Stomach (tissue), 19 donors: ENCODE results near the gene FAAP20. TPM values are rescaled to one million over a fixed set of nuclear protein-coding genes. Genes with fewer than 3 reads are reported as not detected.

ENCODE experiments used
- DNase-seq, 2 donors: peaks; one replicate each; pipeline versions ENCODE4 v3.0.0 to v3.0.0-alpha.2; 2013 to 2019
- H3K27ac ChIP-seq, 5 donors: fragments of 200-600 bp in 4 of 5; sonication (generic) in 4 of 5; one replicate each; pipeline ENCODE4 v1.5.1; 2013 to 2019; ENCODE audit warnings: mild to moderate bottlenecking in 1 of 5, moderate library complexity in 1 of 5
- H3K27me3 ChIP-seq, 3 donors: fragments of 200-600 bp; sonication (generic); one replicate each; pipeline ENCODE4 v1.5.1; 2017 to 2019; ENCODE audit warnings: mixed run types in 1 of 3
- H3K36me3 ChIP-seq, 4 donors: fragments of 200-600 bp; sonication (generic); 1 replicate in 3 of 4; 2 replicates in 1 of 4; pipeline ENCODE4 v1.5.1; 2016 to 2019
- H3K4me1 ChIP-seq, 4 donors: fragments of 200-600 bp; sonication (generic); one replicate each; pipeline ENCODE4 v1.5.1; 2016 to 2019
- H3K4me3 ChIP-seq, 4 donors: fragments of 200-600 bp; sonication (generic) in 3 of 4; one replicate each; pipeline ENCODE4 v1.5.1; 2016 to 2019; ENCODE audit warnings: mild to moderate bottlenecking in 1 of 4
- H3K9me3 ChIP-seq, 4 donors: fragments of 200-600 bp; sonication (generic); one replicate each; pipeline ENCODE4 v1.5.1; 2016 to 2019
- EP300 ChIP-seq: sonication (generic); formaldehyde crosslinking; IDR thresholded peaks from one replicate; pipeline ENCODE4 v1.6.1; 2017; ENCODE audit warnings: antibody characterized with exemption
- POLR2A ChIP-seq, 4 donors: fragments of 450-650 bp; IDR thresholded peaks; one replicate each; pipeline ENCODE4 v1.6.1; 2016; ENCODE audit warnings: antibody characterized with exemption in 4 of 4, control low read depth in 2 of 4, mild to moderate bottlenecking in 1 of 4, moderate library complexity in 1 of 4
- POLR2AphosphoS5 ChIP-seq, 3 donors: sonication (generic); formaldehyde crosslinking; IDR thresholded peaks; one replicate each; pipeline ENCODE4 v1.6.1; 2016; ENCODE audit warnings: antibody characterized with exemption in 3 of 3
- WGBS, 5 donors: extraction: QIAGEN DNeasy Blood & Tissue Kit in 3 of 5; methylation state at CpG; one replicate each; pipeline versions ENCODE4 v1.1.5 to v1.1.7; 2013 to 2018; 5-methylcytosine and 5-hydroxymethylcytosine counted together
- intact Hi-C: fragments of 100-400 bp; cut with DNase I; formaldehyde crosslinking; loops from one replicate; pipeline ENCODE4 v1.15.1; 2023; ENCODE audit warnings: low total_unique reads
- long read RNA-seq, 10 donors: transcript quantifications; one replicate each; lab custom pipeline, GENCODE V29; 2026
- polyA plus RNA-seq, 3 donors: library from polyadenylated mRNA; stranded (reverse); fragments of 200-250 nt; gene quantifications; one replicate each; pipeline ENCODE4 v1.2.3, GENCODE V29; 2013
- total RNA-seq, 5 donors: library from RNA; depleted of rRNA; stranded (reverse); fragments of >200 nt; gene quantifications; one replicate each; pipeline versions ENCODE4 v1.1.0 to v1.2.3, GENCODE V29; 2014 to 2016
- TF ChIP-seq, protein P1 (sequence below), 7 experiments: fragments of 450-650 bp in 4 of 7; fragments of 200-600 bp in 3 of 7; sonication (generic) in 3 of 7; IDR thresholded peaks; one replicate each; pipeline ENCODE4 v1.5.1; 2016 to 2019; ENCODE audit warnings: antibody characterized with exemption in 7 of 7, control low read depth in 2 of 7, mild to moderate bottlenecking in 1 of 7
- donor health status: healthy with polysubstance abuse.
- donor health status: Bipolar disorder and iron deficiency.
- donor health status: healthy.

The FAAP20 gene
- total RNA-seq (100 to 1,000 TPM in 1 of 5 donors, 10 to 100 TPM in 3, 1 to 10 TPM in 1; 8.2 to 170 (median 25.8) TPM), polyA plus RNA-seq (100 to 1,000 TPM in 2 of 3 donors, 10 to 100 TPM in 1; 91.3 to 120 (median 101) TPM)
- long read RNA-seq, donor 1, full-length matches to known transcripts = 16 of 16 reads
- long read RNA-seq, donor 1, partial matches to known transcripts = 0 of 16 reads
- long read RNA-seq, donor 1, other reads (novel, unspliced or antisense) = 0 of 16 reads
- long read RNA-seq, donor 2, full-length matches to known transcripts = 23 of 55 reads
- long read RNA-seq, donor 2, partial matches to known transcripts = 32 of 55 reads
- long read RNA-seq, donor 2, other reads (novel, unspliced or antisense) = 0 of 55 reads
- long read RNA-seq, donor 3, partial matches to known transcripts = 0 of 6 reads
- long read RNA-seq, donor 3, other reads (novel, unspliced or antisense) = 0 of 6 reads
- long read RNA-seq, donor 4, partial matches to known transcripts = 0 of 3 reads
- long read RNA-seq, donor 4, other reads (novel, unspliced or antisense) = 0 of 3 reads
- long read RNA-seq, donor 5, full-length matches to known transcripts = 24 of 24 reads
- long read RNA-seq, donor 5, partial matches to known transcripts = 0 of 24 reads
- long read RNA-seq, donor 5, other reads (novel, unspliced or antisense) = 0 of 24 reads
- long read RNA-seq, donor 6 = 0 reads
- long read RNA-seq, donor 7, transcript FAAP20-202 (4 exons, 729 nt) = major isoform, 15 of 38 reads
- long read RNA-seq, donor 7, partial matches to known transcripts = 18 of 38 reads
- long read RNA-seq, donor 7, other reads (novel, unspliced or antisense) = 0 of 38 reads
- long read RNA-seq, donor 8, transcript FAAP20-202 (4 exons, 729 nt) = major isoform, 14 of 20 reads
- long read RNA-seq, donor 8, transcript FAAP20-212 (3 exons, 701 nt) = minor isoform, 5 of 20 reads
- long read RNA-seq, donor 8, partial matches to known transcripts = 0 of 20 reads
- long read RNA-seq, donor 8, other reads (novel, unspliced or antisense) = 0 of 20 reads
- long read RNA-seq, donor 9, full-length matches to known transcripts = 21 of 21 reads
- long read RNA-seq, donor 9, partial matches to known transcripts = 0 of 21 reads
- long read RNA-seq, donor 9, other reads (novel, unspliced or antisense) = 0 of 21 reads
- long read RNA-seq, donor 10, full-length matches to known transcripts = 11 of 11 reads
- long read RNA-seq, donor 10, partial matches to known transcripts = 0 of 11 reads
- long read RNA-seq, donor 10, other reads (novel, unspliced or antisense) = 0 of 11 reads

DNA sequence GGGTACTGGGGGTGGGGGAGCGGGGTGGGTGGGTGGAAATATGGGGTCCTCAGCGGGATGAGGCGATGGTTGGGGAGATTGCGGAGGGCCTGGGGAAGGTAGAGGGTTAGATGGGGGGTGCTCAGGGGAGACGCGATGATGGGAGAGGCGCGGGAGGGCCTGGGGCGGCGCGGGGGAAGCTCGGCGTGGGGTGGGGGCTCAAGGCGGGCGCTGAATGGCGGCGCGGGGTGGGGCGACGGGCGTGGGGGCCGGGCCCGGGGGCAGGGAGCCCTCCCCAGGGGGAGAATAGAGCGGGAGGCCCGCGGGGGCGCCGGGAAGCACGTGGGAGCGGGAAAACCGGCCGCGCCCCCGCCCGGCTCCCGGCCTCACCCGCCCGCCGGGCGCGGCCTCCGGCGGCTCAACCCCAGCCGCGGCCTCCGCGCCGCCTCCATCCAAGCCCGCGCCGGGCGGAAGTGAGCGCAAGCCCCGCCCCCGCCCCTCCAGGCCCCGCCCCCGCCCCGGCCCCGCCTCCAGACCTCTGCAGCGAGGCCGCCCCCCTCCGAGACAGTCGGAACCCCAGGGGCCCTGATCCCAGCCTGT, at the start of gene FAAP20:
Gene FAAP20 (minus strand): TSS at position 454 of the 579 bp plus-strand sequence. CDS start 23 bp downstream, at position 431.
- peak; percentile 76 to 87 for DNase-seq
- no peaks in the 10 kb centered on the region for H3K36me3 ChIP-seq
- WGBS, 5 donors = 0 to 14% (median 0%) methylated on average over 6 to 60 of the region's 63 CpGs

DNA sequence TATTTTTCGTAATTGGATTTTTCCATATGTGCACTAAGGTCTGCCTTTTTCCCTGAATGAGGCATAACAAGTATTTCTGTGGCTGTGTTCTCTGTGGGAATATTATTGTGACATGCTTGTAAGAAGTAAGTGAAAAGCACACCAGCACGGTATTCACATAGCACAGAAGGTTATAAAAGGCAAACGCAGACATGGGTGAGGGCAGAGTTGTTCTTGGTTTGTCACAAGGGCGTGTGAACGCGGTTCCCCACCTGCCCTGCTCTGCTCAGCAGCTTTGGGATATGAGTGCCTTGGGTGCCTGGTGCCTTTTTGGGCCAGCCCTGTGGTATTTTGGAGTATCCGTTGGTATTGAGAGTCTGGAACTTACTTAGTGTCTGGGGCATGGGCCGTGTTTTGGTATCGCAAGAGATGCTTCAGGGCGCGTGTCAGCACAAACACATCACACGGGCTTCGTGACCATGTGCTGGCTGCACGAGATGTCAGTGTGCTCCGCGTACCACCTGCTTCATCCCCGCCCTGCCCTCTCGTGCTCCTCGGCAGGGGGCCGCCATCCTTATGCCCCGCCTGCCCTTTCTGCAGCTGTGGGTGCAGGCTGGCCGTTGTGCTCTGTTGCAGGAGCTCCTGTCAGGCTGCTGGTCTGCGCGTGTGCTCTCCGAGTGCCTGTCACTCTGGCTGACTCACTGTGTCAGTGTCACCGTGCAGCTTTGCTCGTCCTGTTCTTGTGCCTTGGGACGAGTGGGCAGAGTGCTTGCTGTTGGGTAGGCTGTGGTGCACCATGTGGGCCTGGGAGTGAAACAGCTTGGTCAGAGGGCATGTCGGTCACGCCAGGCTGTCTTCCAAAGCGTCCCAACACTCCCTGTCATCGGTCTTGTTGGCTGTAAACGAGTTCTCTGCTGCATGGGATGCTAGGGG, 48.5 kb upstream of the FAAP20 start:
- Histone ChIP-seq H3K4me3 (no peak overlapping the region), H3K9me3 (no peaks in the 10 kb centered on the region), H3K4me1 (peaks cover 72 to 99% (median 87%) of the 10 kb centered on the region in 4 donors), H3K27ac (no peak overlapping the region), H3K36me3 (peaks cover 0 to 8% (median 7%) of the 10 kb centered on the region in 4 donors), H3K27me3 (no peaks in the 10 kb centered on the region)
- intact Hi-C loops = no loop called here
- TF ChIP-seq POLR2AphosphoS5 (IDR thresholded peaks at IDR 0.05) (no peak), POLR2A (IDR thresholded peaks at IDR 0.05) (no peak), EP300 (no peak)
- TF ChIP-seq, protein P1, sequence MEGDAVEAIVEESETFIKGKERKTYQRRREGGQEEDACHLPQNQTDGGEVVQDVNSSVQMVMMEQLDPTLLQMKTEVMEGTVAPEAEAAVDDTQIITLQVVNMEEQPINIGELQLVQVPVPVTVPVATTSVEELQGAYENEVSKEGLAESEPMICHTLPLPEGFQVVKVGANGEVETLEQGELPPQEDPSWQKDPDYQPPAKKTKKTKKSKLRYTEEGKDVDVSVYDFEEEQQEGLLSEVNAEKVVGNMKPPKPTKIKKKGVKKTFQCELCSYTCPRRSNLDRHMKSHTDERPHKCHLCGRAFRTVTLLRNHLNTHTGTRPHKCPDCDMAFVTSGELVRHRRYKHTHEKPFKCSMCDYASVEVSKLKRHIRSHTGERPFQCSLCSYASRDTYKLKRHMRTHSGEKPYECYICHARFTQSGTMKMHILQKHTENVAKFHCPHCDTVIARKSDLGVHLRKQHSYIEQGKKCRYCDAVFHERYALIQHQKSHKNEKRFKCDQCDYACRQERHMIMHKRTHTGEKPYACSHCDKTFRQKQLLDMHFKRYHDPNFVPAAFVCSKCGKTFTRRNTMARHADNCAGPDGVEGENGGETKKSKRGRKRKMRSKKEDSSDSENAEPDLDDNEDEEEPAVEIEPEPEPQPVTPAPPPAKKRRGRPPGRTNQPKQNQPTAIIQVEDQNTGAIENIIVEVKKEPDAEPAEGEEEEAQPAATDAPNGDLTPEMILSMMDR (IDR thresholded peaks at IDR 0.05) = no peak
- WGBS, 5 donors = 77 to 85% (median 81%) methylated on average over 33 of the region's 33 CpGs
- DNase-seq = peak in 1 of 2 donors; percentile 6

More for the DNA sequence above, at the start of gene FAAP20:
- intact Hi-C loops = no loop called here
- Histone ChIP-seq H3K4me1 (peaks cover 61 to 78% (median 73%) of the 10 kb centered on the region in 4 donors), H3K9me3 (no peaks in the 10 kb centered on the region), H3K27me3 (no peaks in the 10 kb centered on the region), H3K4me3 (peak within 1 kb of the TSS; percentile 61 to 73 (median 70)), H3K27ac (peak within 1 kb of the TSS; percentile 88 to 98 (median 94))
- TF ChIP-seq, protein P1 (IDR thresholded peaks at IDR 0.05) = no peak
- TF ChIP-seq POLR2AphosphoS5 (IDR thresholded peaks at IDR 0.05) = peak in 1 of 3 donors; percentile 29

- no peaks in the 10 kb centered on the region for H3K27me3 ChIP-seq
- H3K36me3 ChIP-seq = peaks cover 0 to 8% (median 7%) of the 10 kb centered on the region in 4 donors
- H3K4me3 ChIP-seq = no peak overlapping the region
- 61 to 75% (median 68%) methylated on average over 8 to 13 of the region's 13 CpGs for WGBS, 5 donors
- H3K9me3 ChIP-seq = no peaks in the 10 kb centered on the region
- peak overlapping the region in 1 of 5 donors; percentile 92 for H3K27ac ChIP-seq
- peaks cover 72 to 99% (median 87%) of the 10 kb centered on the region in 4 donors for H3K4me1 ChIP-seq
- intact Hi-C loops = no loop called here
- TF ChIP-seq POLR2AphosphoS5 (IDR thresholded peaks at IDR 0.05) = no peak
- TF ChIP-seq, protein P1 (IDR thresholded peaks at IDR 0.05) = no peak
- no peak for TF ChIP-seq EP300
- TF ChIP-seq POLR2A (IDR thresholded peaks at IDR 0.05) = no peak
- DNase-seq = no peak
These were observed 47.2 kb upstream of the FAAP20 start for GRCh38 chr1:2241820-2242219.
